ENCODE results near the gene HPSE. TPM values are rescaled to one million over a fixed set of nuclear protein-coding genes. Genes with fewer than 3 reads are reported as not detected.

HPSE gene
- polyA plus RNA-seq, 1 donor from 2014 or later: 0.16 TPM

DNA sequence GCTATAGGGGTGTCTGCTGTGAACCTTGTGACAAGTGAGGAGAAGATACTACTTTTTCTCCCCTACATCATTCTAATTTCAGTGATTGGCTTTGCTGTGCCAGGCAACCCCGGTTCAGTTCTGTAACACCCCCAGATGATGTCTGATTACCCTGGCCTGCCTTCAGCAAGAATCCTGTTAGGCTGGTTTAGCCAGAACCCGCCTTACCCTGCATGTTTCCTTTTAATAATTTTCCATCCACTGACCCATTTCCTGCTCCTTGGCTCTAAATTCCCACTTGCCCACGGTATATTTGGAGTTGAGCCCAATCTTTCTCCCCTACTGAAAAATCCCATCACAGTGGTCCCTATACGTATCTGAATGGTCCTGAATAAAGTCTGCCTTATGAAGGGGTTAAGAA is 46.5 kb upstream of the HPSE start:
- Histone ChIP-seq H3K4me3 (ENCODE audit: low read length) (no peak overlapping the region), H4K20me1 (ENCODE audit: insufficient read depth) (no peaks in the 10 kb centered on the region), H3K79me2 (replicated peaks; ENCODE audit: insufficient read depth, low read length) (no peaks in the 10 kb centered on the region), H3K9me3 (ENCODE audit: low read length) (peaks cover 9% of the 10 kb centered on the region), H3K36me3 (ENCODE audit: insufficient read depth, low read length) (no peaks in the 10 kb centered on the region), H3K9ac (ENCODE audit: low read length) (no peak overlapping the region), H2AFZ (ENCODE audit: low read depth, low read length) (no peak overlapping the region), H3K27ac (ENCODE audit: low read length) (no peak overlapping the region), H3F3A (ENCODE audit: insufficient read depth, low read length, poor library complexity, severe bottlenecking) (no peaks in the 10 kb centered on the region), H3K9me2 (ENCODE audit: insufficient read depth, low read length) (no peaks in the 10 kb centered on the region), H3K4me2 (ENCODE audit: low read length) (no peak overlapping the region), H3K27me3 (ENCODE audit: insufficient read depth, low read depth, low read length) (no peaks in the 10 kb centered on the region)
- no peak for TF ChIP-seq EP300 (conservative IDR thresholded peaks at IDR 0.05; ENCODE audit: poor library complexity, severe bottlenecking)
- TF ChIP-seq EZH2 (IDR thresholded peaks at IDR 0.05; ENCODE audit: borderline replicate concordance, insufficient read depth, low read length, poor library complexity, severe bottlenecking): no peak
- no peak for TF ChIP-seq RAD21 (conservative IDR thresholded peaks at IDR 0.05)
- TF ChIP-seq CTCF (IDR thresholded peaks at IDR 0.05; ENCODE audit: poor library complexity, severe bottlenecking): no peak
- no peak for TF ChIP-seq MXI1 (conservative IDR thresholded peaks at IDR 0.05; ENCODE audit: poor library complexity, severe bottlenecking)
- no peak for TF ChIP-seq POLR2AphosphoS5 (IDR thresholded peaks at IDR 0.05)
- TF ChIP-seq REST (IDR thresholded peaks at IDR 0.05; ENCODE audit: borderline replicate concordance): no peak
- no peak for TF ChIP-seq TAF1 (IDR thresholded peaks at IDR 0.05; ENCODE audit: low read depth)
- TF ChIP-seq SMC3 (conservative IDR thresholded peaks at IDR 0.05; ENCODE audit: poor library complexity): no peak

- H4K20me1 ChIP-seq (ENCODE audit: insufficient read depth): no peaks in the 10 kb centered on the region
- TF ChIP-seq REST (IDR thresholded peaks at IDR 0.05; ENCODE audit: borderline replicate concordance) (no peak), EP300 (conservative IDR thresholded peaks at IDR 0.05; ENCODE audit: poor library complexity, severe bottlenecking) (no peak), SMC3 (conservative IDR thresholded peaks at IDR 0.05; ENCODE audit: poor library complexity) (no peak)
- no peaks in the 10 kb centered on the region for H3K79me2 ChIP-seq (replicated peaks; ENCODE audit: insufficient read depth, low read length)
- H3K4me3 ChIP-seq (ENCODE audit: low read length): no peak overlapping the region
- no peaks in the 10 kb centered on the region for H3K36me3 ChIP-seq (ENCODE audit: insufficient read depth, low read length)
- H3K9ac ChIP-seq (ENCODE audit: low read length): no peak overlapping the region
- H3K9me2 ChIP-seq (ENCODE audit: insufficient read depth, low read length): no peaks in the 10 kb centered on the region
- peaks cover 9% of the 10 kb centered on the region for H3K9me3 ChIP-seq (ENCODE audit: low read length)
- H3F3A ChIP-seq (ENCODE audit: insufficient read depth, low read length, poor library complexity, severe bottlenecking): no peaks in the 10 kb centered on the region
- H3K27ac ChIP-seq (ENCODE audit: low read length): no peak overlapping the region
- H3K27me3 ChIP-seq (ENCODE audit: insufficient read depth, low read depth, low read length): no peaks in the 10 kb centered on the region
- H2AFZ ChIP-seq (ENCODE audit: low read depth, low read length): no peak overlapping the region
- no peak overlapping the region for H3K4me2 ChIP-seq (ENCODE audit: low read length)
These were observed 43.8 kb upstream of the HPSE start for GRCh38 chr4:83378419-83378818.
